Peyer's patch (tissue), 4 donors: ENCODE results near the gene WIZ. TPM values are rescaled to one million over a fixed set of nuclear protein-coding genes. Genes with fewer than 3 reads are reported as not detected.

Experiments
- DNase-seq, 3 donors: peaks; one replicate each; pipeline ENCODE4 v3.0.0-alpha.2; 2017 to 2019
- H3K27ac ChIP-seq, 4 donors: fragments of 200-600 bp; sonication (generic); one replicate each; pipeline ENCODE4 v1.5.1; 2016 to 2019
- H3K27me3 ChIP-seq, 2 donors: fragments of 200-600 bp; sonication (generic); one replicate each; pipeline ENCODE4 v1.5.1; 2019
- H3K36me3 ChIP-seq, 3 donors: fragments of 200-600 bp; sonication (generic); one replicate each; pipeline ENCODE4 v1.5.1; 2016 to 2019
- H3K4me1 ChIP-seq, 4 donors: fragments of 200-600 bp; sonication (generic); one replicate each; pipeline ENCODE4 v1.5.1; 2016 to 2019
- H3K4me3 ChIP-seq, 4 donors: fragments of 200-600 bp; sonication (generic); 1 replicate in 3 of 4; 2 replicates in 1 of 4; pipeline ENCODE4 v1.5.1; 2016 to 2019; ENCODE audit warnings: mild to moderate bottlenecking in 1 of 4
- H3K9me3 ChIP-seq, 4 donors: fragments of 200-600 bp; sonication (generic); one replicate each; pipeline ENCODE4 v1.5.1; 2016 to 2019; ENCODE audit warnings: mild to moderate bottlenecking in 1 of 4
- CTCF ChIP-seq, 6 experiments: fragments of 450-650 bp in 4 of 6; fragments of 200-600 bp in 2 of 6; sonication (generic) in 1 of 6; IDR thresholded peaks; one replicate each; pipeline ENCODE4 v1.5.1; 2017 to 2019; ENCODE audit warnings: antibody characterized with exemption in 6 of 6, mild to moderate bottlenecking in 3 of 6, moderate library complexity in 1 of 6
- POLR2A ChIP-seq, 2 donors: fragments of 450-650 bp; IDR thresholded peaks; one replicate each; pipeline ENCODE4 v1.5.1; 2017; ENCODE audit warnings: antibody characterized with exemption in 2 of 2, mild to moderate bottlenecking in 2 of 2, moderate library complexity in 2 of 2
- total RNA-seq, 4 donors: library from RNA; depleted of rRNA; stranded (reverse); fragments of >200 nt; gene quantifications; one replicate each; pipeline ENCODE4 v1.1.0, GENCODE V29; 2016

The WIZ gene
- total RNA-seq, 4 donors from 2014 or later, result 25.4 to 45.2 (median 40.6) TPM

GRCh38 chr19:15453091-15453578 is 3.4 kb upstream of the WIZ start:
- Histone ChIP-seq H3K4me3 (peak overlapping the region in 3 of 4 donors; percentile 15 to 46 (median 44)), H3K36me3 (no peaks in the 10 kb centered on the region), H3K9me3 (no peaks in the 10 kb centered on the region), H3K27ac (peak overlapping the region in 2 of 4 donors; percentile 31 to 50), H3K27me3 (peaks cover 0 to 11% of the 10 kb centered on the region in 2 donors), H3K4me1 (peaks cover 0 to 25% (median 0%) of the 10 kb centered on the region in 4 donors)
- TF ChIP-seq POLR2A (IDR thresholded peaks at IDR 0.05) (no peak), CTCF (IDR thresholded peaks at IDR 0.05) (peak in 2 of 6 experiments; percentile 24 to 38)
- DNase-seq, result no peak

GRCh38 chr19:15452111-15453047 is 2.6 kb upstream of the WIZ start:
- peak; percentile 44 to 86 (median 85) for DNase-seq
- no peaks in the 10 kb centered on the region for H3K36me3 ChIP-seq
- H3K27ac ChIP-seq, result peak overlapping the region in 3 of 4 donors; percentile 42 to 66 (median 50)
- no peaks in the 10 kb centered on the region for H3K9me3 ChIP-seq
- no peak for TF ChIP-seq CTCF (IDR thresholded peaks at IDR 0.05)
- TF ChIP-seq POLR2A (IDR thresholded peaks at IDR 0.05), result peak in 1 of 2 donors; percentile 42
- H3K4me3 ChIP-seq, result peak overlapping the region in 3 of 4 donors; percentile 15 to 46 (median 44)
- peaks cover 0 to 11% of the 10 kb centered on the region in 2 donors for H3K27me3 ChIP-seq
- H3K4me1 ChIP-seq, result peaks cover 0 to 25% (median 0%) of the 10 kb centered on the region in 4 donors

- peak overlapping the region; percentile 2 to 89 (median 76) for H3K27ac ChIP-seq
- H3K36me3 ChIP-seq, result no peaks in the 10 kb centered on the region
- H3K4me3 ChIP-seq, result no peak overlapping the region
- no peaks in the 10 kb centered on the region for H3K27me3 ChIP-seq
- TF ChIP-seq POLR2A (IDR thresholded peaks at IDR 0.05) (no peak), CTCF (IDR thresholded peaks at IDR 0.05) (no peak)
- peaks cover 0 to 19% (median 0%) of the 10 kb centered on the region in 4 donors for H3K4me1 ChIP-seq
- DNase-seq, result no peak
- H3K9me3 ChIP-seq, result no peaks in the 10 kb centered on the region
Measured at GRCh38 chr19:15450528-15450890, 753 bp upstream of the WIZ start.

GRCh38 chr19:15448778-15449619 is 757 bp downstream of the WIZ start:
- TF ChIP-seq CTCF (IDR thresholded peaks at IDR 0.05) (no peak), POLR2A (IDR thresholded peaks at IDR 0.05) (no peak)
- Histone ChIP-seq H3K9me3 (no peaks in the 10 kb centered on the region), H3K4me3 (peak overlapping the region; percentile 55 to 95 (median 82)), H3K27me3 (no peaks in the 10 kb centered on the region), H3K4me1 (peaks cover 0 to 19% (median 0%) of the 10 kb centered on the region in 4 donors), H3K27ac (peak overlapping the region; percentile 46 to 89 (median 76)), H3K36me3 (no peaks in the 10 kb centered on the region)
- peak in 1 of 3 donors; percentile 49 for DNase-seq

- H3K4me1 ChIP-seq, result peaks cover 0 to 15% (median 0%) of the 10 kb centered on the region in 4 donors
- no peaks in the 10 kb centered on the region for H3K27me3 ChIP-seq
- peak in 1 of 3 donors; percentile 48 for DNase-seq
- no peaks in the 10 kb centered on the region for H3K36me3 ChIP-seq
- H3K27ac ChIP-seq, result peak overlapping the region in 1 of 4 donors; percentile 89
- no peak for TF ChIP-seq POLR2A (IDR thresholded peaks at IDR 0.05)
- TF ChIP-seq CTCF (IDR thresholded peaks at IDR 0.05), result no peak
- H3K4me3 ChIP-seq, result no peak overlapping the region
- no peaks in the 10 kb centered on the region for H3K9me3 ChIP-seq
Measured at GRCh38 chr19:15448044-15448777, 1.5 kb downstream of the WIZ start.
